Mucosa of descending colon (tissue), 3 donors: ENCODE results near the gene CENPT. TPM values are rescaled to one million over a fixed set of nuclear protein-coding genes. Genes with fewer than 3 reads are reported as not detected.

Experiments
- ATAC-seq: fragments of 200-7000 bp; cut with Tn5 transposase; one replicate; pipeline ENCODE4 v1.9.1; 2020; ENCODE audit warnings: mild to moderate bottlenecking, moderate library complexity
- DNase-seq, 3 donors: peaks; one replicate each; pipeline ENCODE4 v3.0.0-alpha.2; 2020
- H3K36me3 ChIP-seq: fragments of 200-600 bp; one replicate; pipeline ENCODE4 v1.8.0; 2021; ENCODE audit warnings: low read depth, mild to moderate bottlenecking
- H3K4me1 ChIP-seq: fragments of 200-600 bp; one replicate; pipeline ENCODE4 v1.8.0; 2021; ENCODE audit warnings: low read depth, mild to moderate bottlenecking
- H3K4me3 ChIP-seq: fragments of 200-600 bp; one replicate; pipeline ENCODE4 v1.8.0; 2021; ENCODE audit warnings: mild to moderate bottlenecking
- H3K9me3 ChIP-seq: fragments of 200-600 bp; one replicate; pipeline ENCODE4 v1.8.0; 2021; ENCODE audit warnings: mild to moderate bottlenecking
- intact Hi-C, 2 donors: fragments of 100-400 bp; cut with DNase I in 1 of 2; cut with micrococcal nuclease in 1 of 2; formaldehyde crosslinking; loops; one replicate each; pipeline versions ENCODE4 v1.11.0 to v1.11.1; 2022; cut with DNase I, micrococcal nuclease
- total RNA-seq, 3 donors: library from RNA; stranded (reverse); fragmentation: NEBNext Ultra II Directional in 2 of 3; extraction: Animal tissue kit (Norgen Biotek cat#: 25700) in 2 of 3; gene quantifications; one replicate each; pipeline versions ENCODE4 v1.2.1 to v1.2.4, GENCODE V29; 2021 to 2023
- TF ChIP-seq, protein P1 (sequence below): fragments of 200-600 bp; IDR thresholded peaks from one replicate; pipeline ENCODE4 v1.8.0; 2022; ENCODE audit warnings: antibody characterized with exemption, mild to moderate bottlenecking
- donor health status: DM: no; HTN: no; CAD: no; lungs with moderate emphysema.
- donor health status: DM: no; HTN: no; CAD: no.
- donor health status: DM: no; HTN: yes; CAD: no.

The CENPT gene
- total RNA-seq, 3 donors from 2014 or later: 33.2 to 55.0 (median 36.6) TPM

DNA sequence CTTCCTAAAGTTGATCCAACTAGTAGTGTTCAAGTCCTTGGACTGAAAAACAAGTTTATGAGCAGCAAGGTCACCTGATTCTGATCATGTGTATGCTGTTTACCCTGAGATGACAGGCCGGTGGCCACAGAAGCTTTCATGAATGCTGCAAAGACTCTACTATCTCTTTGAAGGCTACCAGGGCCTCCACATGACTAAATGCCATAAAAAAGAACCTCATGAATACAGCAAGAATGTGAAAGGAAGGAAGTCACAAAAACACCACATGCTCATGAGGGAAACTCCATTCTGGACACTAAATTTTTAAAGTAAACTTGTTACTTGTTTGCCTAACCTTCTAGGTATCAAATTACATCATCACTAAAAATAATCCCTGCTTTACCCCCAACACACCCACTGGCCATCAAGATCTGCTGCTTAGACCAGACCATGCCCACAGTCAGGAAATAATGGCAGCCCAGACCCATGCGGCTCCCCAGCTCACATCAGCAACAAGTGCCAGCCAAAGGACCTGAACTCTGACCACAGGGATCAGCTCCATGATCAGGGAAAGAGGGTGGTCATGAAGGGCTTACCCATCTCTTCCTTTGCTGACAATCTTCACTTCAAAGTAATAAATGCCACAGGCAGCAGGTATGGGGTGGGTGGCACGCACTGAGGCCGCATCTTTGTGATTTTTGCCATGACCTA is 42.5 kb downstream of the CENPT start:
- DNase-seq (no peak), ATAC-seq (no peak)
- TF ChIP-seq, protein P1, sequence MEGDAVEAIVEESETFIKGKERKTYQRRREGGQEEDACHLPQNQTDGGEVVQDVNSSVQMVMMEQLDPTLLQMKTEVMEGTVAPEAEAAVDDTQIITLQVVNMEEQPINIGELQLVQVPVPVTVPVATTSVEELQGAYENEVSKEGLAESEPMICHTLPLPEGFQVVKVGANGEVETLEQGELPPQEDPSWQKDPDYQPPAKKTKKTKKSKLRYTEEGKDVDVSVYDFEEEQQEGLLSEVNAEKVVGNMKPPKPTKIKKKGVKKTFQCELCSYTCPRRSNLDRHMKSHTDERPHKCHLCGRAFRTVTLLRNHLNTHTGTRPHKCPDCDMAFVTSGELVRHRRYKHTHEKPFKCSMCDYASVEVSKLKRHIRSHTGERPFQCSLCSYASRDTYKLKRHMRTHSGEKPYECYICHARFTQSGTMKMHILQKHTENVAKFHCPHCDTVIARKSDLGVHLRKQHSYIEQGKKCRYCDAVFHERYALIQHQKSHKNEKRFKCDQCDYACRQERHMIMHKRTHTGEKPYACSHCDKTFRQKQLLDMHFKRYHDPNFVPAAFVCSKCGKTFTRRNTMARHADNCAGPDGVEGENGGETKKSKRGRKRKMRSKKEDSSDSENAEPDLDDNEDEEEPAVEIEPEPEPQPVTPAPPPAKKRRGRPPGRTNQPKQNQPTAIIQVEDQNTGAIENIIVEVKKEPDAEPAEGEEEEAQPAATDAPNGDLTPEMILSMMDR: no peak
- Histone ChIP-seq H3K4me1 (peaks cover 18% of the 10 kb centered on the region), H3K4me3 (no peak overlapping the region), H3K36me3 (no peaks in the 10 kb centered on the region), H3K9me3 (no peaks in the 10 kb centered on the region)
- intact Hi-C loops: no loop called here

DNA sequence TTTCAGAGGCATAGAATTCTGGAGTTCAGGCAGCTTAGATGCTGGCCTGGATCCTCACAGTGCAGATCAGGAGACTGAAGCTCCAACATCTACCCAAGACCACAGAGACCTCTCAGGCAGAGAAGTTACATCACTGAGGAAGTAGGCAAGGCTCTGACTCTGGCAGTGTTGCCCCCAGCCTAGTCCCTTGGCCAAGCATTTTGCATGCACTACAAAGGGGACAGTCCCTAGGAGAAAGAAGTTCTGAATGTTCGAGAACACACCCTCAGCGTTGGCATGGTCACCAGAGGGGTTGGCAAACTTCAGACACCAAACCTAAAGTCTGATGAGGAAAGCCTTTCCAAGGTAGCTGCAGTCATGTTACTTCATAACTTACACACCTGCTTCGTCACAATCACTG is 43.6 kb downstream of the CENPT start:
- TF ChIP-seq, protein P1: no peak
- H3K4me3 ChIP-seq: no peak overlapping the region
- no peaks in the 10 kb centered on the region for H3K9me3 ChIP-seq
- H3K36me3 ChIP-seq: no peaks in the 10 kb centered on the region
- no peak for DNase-seq
- ATAC-seq: no peak
- H3K4me1 ChIP-seq: peaks cover 18% of the 10 kb centered on the region
- intact Hi-C loops: no loop called here

DNA sequence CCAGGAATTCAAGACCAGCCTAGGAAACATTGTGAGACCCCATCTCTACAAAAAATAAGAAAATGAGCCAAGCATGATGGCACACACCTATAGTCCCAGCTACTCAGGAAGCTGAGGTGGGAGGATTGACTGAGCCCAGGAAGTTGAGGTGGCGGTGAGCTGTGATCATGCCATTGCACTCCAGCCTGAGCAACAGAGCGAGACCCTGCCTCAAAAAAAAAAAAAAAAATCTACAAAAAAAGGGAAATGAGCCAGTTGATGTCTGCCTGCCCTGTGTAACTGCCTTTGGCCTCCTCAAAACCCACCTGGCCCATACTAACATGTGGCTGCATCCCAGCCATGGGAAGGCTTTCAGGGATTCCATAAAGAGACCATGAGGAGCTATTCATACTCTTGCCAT is 45.6 kb downstream of the CENPT start:
- peaks cover 11% of the 10 kb centered on the region for H3K4me1 ChIP-seq
- no peak overlapping the region for H3K4me3 ChIP-seq
- ATAC-seq (no peak), DNase-seq (no peak)
- H3K36me3 ChIP-seq: no peaks in the 10 kb centered on the region
- H3K9me3 ChIP-seq: no peaks in the 10 kb centered on the region
- intact Hi-C loops: no loop called here
- TF ChIP-seq, protein P1: no peak

DNA sequence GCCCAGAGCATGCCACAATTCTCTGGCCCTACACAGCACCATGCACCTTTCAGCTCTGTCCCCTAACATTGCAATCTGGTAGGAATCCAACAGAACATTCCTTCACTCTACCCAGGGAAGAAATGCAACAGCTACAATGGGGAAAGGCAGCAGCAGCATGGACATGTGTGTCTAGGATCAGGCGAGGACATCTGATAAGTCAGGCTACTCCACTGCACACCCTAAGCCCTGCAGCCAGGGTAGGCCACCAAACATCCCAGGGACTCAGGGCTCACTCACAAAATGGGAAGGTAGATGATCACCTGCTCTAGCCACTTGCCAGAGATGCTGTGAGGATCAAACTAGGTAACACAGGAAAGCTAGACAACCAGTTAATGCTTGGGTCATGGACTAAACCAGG is 46.3 kb downstream of the CENPT start:
- H3K36me3 ChIP-seq: no peaks in the 10 kb centered on the region
- ATAC-seq (no peak), DNase-seq (no peak)
- TF ChIP-seq, protein P1: no peak
- intact Hi-C loops: no loop called here
- no peaks in the 10 kb centered on the region for H3K9me3 ChIP-seq
- peaks cover 11% of the 10 kb centered on the region for H3K4me1 ChIP-seq
- H3K4me3 ChIP-seq: no peak overlapping the region

DNA sequence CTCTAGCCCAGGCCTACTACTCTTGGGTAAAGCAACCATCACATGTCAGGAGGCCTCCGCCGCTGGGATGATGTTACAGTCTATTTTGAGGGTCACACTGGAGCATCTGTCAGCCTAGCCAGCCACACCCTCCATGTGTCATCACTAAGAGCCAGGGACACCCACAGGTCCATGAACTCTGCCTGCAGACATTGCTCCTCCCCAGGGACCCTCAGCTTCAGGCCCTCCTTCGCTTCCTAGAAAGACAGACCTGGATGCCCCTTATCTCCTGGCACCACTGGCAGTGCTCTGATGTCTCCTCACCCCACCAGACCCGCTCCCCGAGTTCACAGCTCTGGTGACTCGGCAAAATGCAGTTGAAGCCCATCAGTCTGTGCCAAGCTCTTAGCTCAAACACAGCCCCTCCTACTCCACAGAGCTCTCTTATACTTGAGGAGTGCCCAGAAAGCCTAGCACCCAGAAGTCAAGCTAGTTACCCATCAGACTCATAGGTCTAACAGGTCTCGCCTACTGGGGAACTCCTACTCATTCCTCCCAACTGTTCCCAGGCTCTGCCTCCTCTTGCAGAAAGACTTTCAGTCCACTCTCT is 47.1 kb downstream of the CENPT start:
- peaks cover 7% of the 10 kb centered on the region for H3K4me1 ChIP-seq
- peak; percentile 8 for ATAC-seq
- intact Hi-C loops: no loop called here
- H3K36me3 ChIP-seq: no peaks in the 10 kb centered on the region
- no peaks in the 10 kb centered on the region for H3K9me3 ChIP-seq
- TF ChIP-seq, protein P1: no peak
- H3K4me3 ChIP-seq: no peak overlapping the region
- no peak for DNase-seq
